GM12878 (cell line): ENCODE results near the gene ZDHHC11. TPM values are rescaled to one million over a fixed set of nuclear protein-coding genes. Genes with fewer than 3 reads are reported as not detected.

Source experiments
- ATAC-seq: fragments of 200-7000 bp; cut with Tn5 transposase; 3 replicates; pipeline ENCODE4 v1.9.1; 2020; ENCODE audit warnings: mild to moderate bottlenecking, moderate library complexity
- BruUV-seq: library from RNA; stranded (reverse); fragments of 400-500 nt; replicated peaks from 2 replicates; lab custom pipeline; 2021; lab: Mats Ljungman, UMichigan
- CTCF ChIA-PET: fragments of 300-600 bp; sonication (Branson Sonifier 250); formaldehyde crosslinking; extraction: SDS; loops from one replicate; lab custom pipeline; 2021; ENCODE audit warnings: inconsistent platforms; lab: Yijun Ruan, JAX
- POLR2A ChIA-PET: fragments of 350-600 bp; formaldehyde crosslinking; extraction: SDS; loops from one replicate; lab custom pipeline; 2021; ENCODE audit warnings: inconsistent platforms; lab: Charles Lee
- RAD21 ChIA-PET: fragments of 300-600 bp; sonication (Branson Sonifier 250); formaldehyde crosslinking; loops from one replicate; lab custom pipeline; 2023; ENCODE audit warnings: antibody characterized with exemption; ENCODE audit not compliant: unreplicated experiment; lab: Charles Lee
- SMC1A ChIA-PET: fragments of 300-600 bp; sonication (Branson Sonifier 250); formaldehyde crosslinking; loops from one replicate; lab custom pipeline; 2023; ENCODE audit not compliant: unreplicated experiment, uncharacterized antibody; lab: Charles Lee
- DNase-seq: peaks from one replicate; pipeline ENCODE4 v3.0.0-alpha.2; 2011; ENCODE audit warnings: low read depth, low spot score
- FAIRE-seq: peaks from 3 replicates; lab custom pipeline; 2011; peaks lifted over from hg19 to GRCh38; lab: Jason Lieb, UNC
- H2AFZ ChIP-seq: 2 replicates; pipeline ENCODE4 v1.6.0; 2011; ENCODE audit warnings: low read depth, low read length, control low read depth; ENCODE audit not compliant: control insufficient read depth
- H3K27ac ChIP-seq: 2 replicates; pipeline ENCODE4 v1.5.1; 2011; ENCODE audit warnings: control low read depth; ENCODE audit not compliant: control insufficient read depth, insufficient read depth
- H3K27me3 ChIP-seq, 2 experiments: replicated peaks in 1 of 2; 2 replicates each; pipeline versions ENCODE4 v1.6.0 to v1.6.1; 2011; ENCODE audit warnings: low read length in 1 of 2; ENCODE audit not compliant: control insufficient read depth in 2 of 2, insufficient read depth in 2 of 2
- H3K36me3 ChIP-seq, 2 experiments: 2 replicates each; pipeline ENCODE4 v1.5.1; 2011; ENCODE audit warnings: low read length in 1 of 2; ENCODE audit not compliant: control insufficient read depth in 2 of 2, insufficient read depth in 2 of 2
- H3K4me1 ChIP-seq: 2 replicates; pipeline ENCODE4 v1.6.1; 2011; ENCODE audit warnings: mild to moderate bottlenecking, low read length, moderate library complexity, mixed read lengths; ENCODE audit not compliant: control insufficient read depth, insufficient read depth
- H3K4me2 ChIP-seq: 2 replicates; pipeline ENCODE4 v1.6.0; 2011; ENCODE audit warnings: control low read depth; ENCODE audit not compliant: control insufficient read depth, insufficient read depth
- H3K4me3 ChIP-seq: fragments of 200-600 bp; sonication (generic); 2 replicates; pipeline ENCODE4 v1.5.1; 2016
- H3K79me2 ChIP-seq: 2 replicates; pipeline ENCODE4 v1.6.0; 2011; ENCODE audit warnings: low read length; ENCODE audit not compliant: control insufficient read depth, insufficient read depth
- H3K9ac ChIP-seq: 2 replicates; pipeline ENCODE4 v1.8.0; 2011; ENCODE audit warnings: low read length, control low read depth, mixed read lengths; ENCODE audit not compliant: control insufficient read depth, insufficient read depth
- H3K9me3 ChIP-seq: replicated peaks from 3 replicates; pipeline ENCODE4 v1.5.1; 2011; ENCODE audit warnings: mild to moderate bottlenecking, low read length; ENCODE audit not compliant: control insufficient read depth, insufficient read depth
- H4K20me1 ChIP-seq: 2 replicates; pipeline ENCODE4 v1.6.0; 2011; ENCODE audit not compliant: control insufficient read depth, insufficient read depth
- BRCA1 ChIP-seq: IDR thresholded peaks from 2 replicates; pipeline ENCODE4 v1.6.1; 2011; ENCODE audit warnings: low read depth, low read length, improper control_type of control experiment
- CREB1 ChIP-seq: IDR thresholded peaks from 2 replicates; pipeline ENCODE4 v1.6.1; 2012; ENCODE audit warnings: low read depth, mild to moderate bottlenecking, inconsistent platforms
- DPF2 ChIP-seq: fragments of 450-650 bp; IDR thresholded peaks from 2 replicates; pipeline ENCODE4 v1.6.1; 2017; ENCODE audit warnings: mild to moderate bottlenecking
- EP300 ChIP-seq, 2 experiments: fragments of 150-350 bp in 1 of 2; IDR thresholded peaks; 2 replicates each; pipeline ENCODE4 v1.6.1; 2011 to 2012; ENCODE audit warnings: low read depth in 2 of 2, low read length in 2 of 2, borderline replicate concordance in 1 of 2, improper control_type of control experiment in 1 of 2, inconsistent platforms in 1 of 2; ENCODE audit not compliant: control insufficient read depth in 1 of 2
- FOXM1 ChIP-seq: IDR thresholded peaks from 2 replicates; pipeline ENCODE4 v1.6.1; 2012; ENCODE audit warnings: low read depth, mild to moderate bottlenecking, inconsistent platforms, low read length, moderate library complexity
- GABPA ChIP-seq: IDR thresholded peaks from 2 replicates; pipeline ENCODE4 v1.6.1; 2014; ENCODE audit warnings: antibody characterized with exemption, low read depth, mild to moderate bottlenecking, inconsistent platforms
- KAT2A ChIP-seq: conservative IDR thresholded peaks from 2 replicates; pipeline ENCODE4 v1.6.1; 2011; ENCODE audit warnings: low read depth, low read length; ENCODE audit not compliant: control insufficient read depth
- MTA2 ChIP-seq: fragments of 450-650 bp; IDR thresholded peaks from 2 replicates; pipeline ENCODE4 v1.6.1; 2016; ENCODE audit warnings: low read depth, mild to moderate bottlenecking, moderate library complexity
- MYB ChIP-seq: fragments of 150-350 bp; IDR thresholded peaks from 2 replicates; pipeline ENCODE4 v1.6.1; 2014; ENCODE audit warnings: mild to moderate bottlenecking, low read depth, low read length, borderline replicate concordance
- NR2F1 ChIP-seq: fragments of 450-650 bp; conservative IDR thresholded peaks from 2 replicates; pipeline ENCODE4 v1.6.1; 2017; ENCODE audit warnings: mild to moderate bottlenecking
- PRDM15 ChIP-seq: fragments of 450-650 bp; formaldehyde crosslinking; IDR thresholded peaks from 2 replicates; pipeline ENCODE4 v1.4.0; 2020; ENCODE audit warnings: mild to moderate bottlenecking, moderate library complexity
- RBBP5 ChIP-seq: fragments of 200-600 bp; sonication (generic); conservative IDR thresholded peaks from 2 replicates; pipeline ENCODE4 v1.6.1; 2016
- SIX5 ChIP-seq: IDR thresholded peaks from 2 replicates; pipeline ENCODE4 v1.6.1; 2011; ENCODE audit warnings: mild to moderate bottlenecking, low read depth, low read length, moderate library complexity; ENCODE audit not compliant: severe bottlenecking
- STAT1 ChIP-seq: fragments of 450-650 bp; conservative IDR thresholded peaks from 2 replicates; pipeline ENCODE4 v1.6.1; 2014; ENCODE audit warnings: antibody characterized with exemption, mild to moderate bottlenecking
- ZNF217 ChIP-seq: fragments of 450-650 bp; IDR thresholded peaks from 2 replicates; pipeline ENCODE4 v1.6.1; 2017; ENCODE audit warnings: antibody characterized with exemption, mild to moderate bottlenecking
- ZNF384 ChIP-seq: IDR thresholded peaks from 2 replicates; pipeline ENCODE4 v1.6.1; 2012; ENCODE audit warnings: low read depth, mild to moderate bottlenecking, low read length, improper control_type of control experiment, borderline replicate concordance
- ZSCAN29 ChIP-seq: fragments of 450-650 bp; IDR thresholded peaks from 2 replicates; pipeline ENCODE4 v1.6.1; 2017; ENCODE audit warnings: mild to moderate bottlenecking, moderate library complexity
- WGBS: methylation state at CpG from one replicate; pipeline ENCODE4 v1.1.6; 2016; ENCODE audit warnings: low lambda C conversion rate; ENCODE audit not compliant: insufficient replicate concordance, insufficient coverage; ENCODE audit errors: missing lambda C conversion rate; 5-methylcytosine and 5-hydroxymethylcytosine counted together
- in situ Hi-C: fragments of 300-500 bp; cut with MboI; formaldehyde crosslinking; loops from 9 replicates; pipeline ENCODE4 v1.14.3; 2018; ENCODE audit warnings: mixed read lengths
- intact Hi-C: fragments of 100-400 bp; cut with micrococcal nuclease; formaldehyde crosslinking; loops from one replicate; pipeline ENCODE4 v1.14.2; 2022; ENCODE audit not compliant: unreplicated experiment
- polyA plus RNA-seq, 11 experiments: library from polyadenylated mRNA; depleted of rRNA in 4 of 11; unstranded in 6 of 11; stranded (reverse) in 5 of 11; fragments of >200 nt; fragmentation: Nextera tagmentation in 4 of 11; fragmentation: Illumina TruSeq in 1 of 11; extraction: Ambion mirVana in 4 of 11; extraction: Trizol in 1 of 11; gene quantifications; 1 replicate in 1 of 11; 2 replicates in 10 of 11; pipeline versions ENCODE4 v1.2.1 to v1.2.3, GENCODE V29; 2011 to 2016; ENCODE audit warnings: inconsistent platforms in 2 of 11, missing spikeins in 2 of 11, low read depth in 1 of 11
- total RNA-seq, 4 experiments: library from RNA; depleted of rRNA in 3 of 4; stranded (reverse); fragments of >200 nt in 3 of 4; fragmentation: Illumina TruSeq in 1 of 4; extraction: Trizol in 1 of 4; gene quantifications; 2 replicates each; pipeline versions ENCODE4 v1.2.1 to v1.2.3, GENCODE V29; 2013 to 2021
- TF ChIP-seq, protein P1 (sequence below): IDR thresholded peaks from 2 replicates; pipeline ENCODE4 v1.6.1; 2012; ENCODE audit warnings: low read length, inconsistent platforms
- TF ChIP-seq, protein P2 (sequence below): IDR thresholded peaks from 2 replicates; pipeline ENCODE4 v1.6.1; 2012; ENCODE audit warnings: mild to moderate bottlenecking, low read depth, low read length

The ZDHHC11 gene
- total and polyA plus RNA-seq, 10 of the 15 experiments (the other 5 are each of a cell fraction or from before 2014, with no cell fraction given) = 0.04 to 1.4 (median 0.30) TPM

DNA sequence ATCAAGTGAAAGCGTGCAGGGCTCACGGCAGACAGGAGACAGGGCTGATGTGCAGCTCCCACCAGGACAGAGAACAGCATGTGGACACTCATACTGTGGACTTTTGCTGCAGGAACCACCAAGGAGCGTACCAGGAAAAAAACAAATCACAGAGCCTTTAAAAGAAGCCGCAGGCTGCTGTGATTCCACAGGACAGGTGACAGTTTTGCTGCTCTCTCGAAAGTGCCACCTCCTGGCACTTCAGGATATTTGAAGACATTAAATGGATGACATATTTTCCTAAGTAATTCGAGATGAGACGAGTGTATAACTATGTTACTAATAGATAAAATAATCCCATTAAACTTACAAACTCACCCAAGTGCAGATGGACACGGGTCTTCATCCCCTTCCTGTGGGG is 29.3 kb downstream of the ZDHHC11 start:
- H3K9ac ChIP-seq = no peak overlapping the region
- DNase-seq (no peak), ATAC-seq (no peak), FAIRE-seq (no peak)
- CTCF ChIA-PET = no interaction called here
- H2AFZ ChIP-seq = no peak overlapping the region
- H3K4me3 ChIP-seq = no peak overlapping the region
- no peak overlapping the region for H3K27ac ChIP-seq
- POLR2A ChIA-PET = no interaction called here
- WGBS = 32% methylated on average over 8 of the region's 8 CpGs
- H3K9me3 ChIP-seq = no peaks in the 10 kb centered on the region
- SMC1A ChIA-PET = no interaction called here
- no peaks in the 10 kb centered on the region for H3K4me1 ChIP-seq
- no TSS peak for BruUV-seq
- no peaks in the 10 kb centered on the region for H3K79me2 ChIP-seq
- in situ Hi-C loops = no loop called here
- no peaks in the 10 kb centered on the region for H3K27me3 ChIP-seq
- H4K20me1 ChIP-seq = no peaks in the 10 kb centered on the region
- no peak for TF ChIP-seq GABPA
- no peak for TF ChIP-seq NR2F1
- TF ChIP-seq CREB1 = no peak
- no peak for TF ChIP-seq FOXM1
- no peak for TF ChIP-seq ZSCAN29
- TF ChIP-seq KAT2A = no peak
- no peak for TF ChIP-seq PRDM15
- no peak for TF ChIP-seq DPF2
- no peak for TF ChIP-seq ZNF217
- no peak for TF ChIP-seq SIX5
- TF ChIP-seq, protein P1, sequence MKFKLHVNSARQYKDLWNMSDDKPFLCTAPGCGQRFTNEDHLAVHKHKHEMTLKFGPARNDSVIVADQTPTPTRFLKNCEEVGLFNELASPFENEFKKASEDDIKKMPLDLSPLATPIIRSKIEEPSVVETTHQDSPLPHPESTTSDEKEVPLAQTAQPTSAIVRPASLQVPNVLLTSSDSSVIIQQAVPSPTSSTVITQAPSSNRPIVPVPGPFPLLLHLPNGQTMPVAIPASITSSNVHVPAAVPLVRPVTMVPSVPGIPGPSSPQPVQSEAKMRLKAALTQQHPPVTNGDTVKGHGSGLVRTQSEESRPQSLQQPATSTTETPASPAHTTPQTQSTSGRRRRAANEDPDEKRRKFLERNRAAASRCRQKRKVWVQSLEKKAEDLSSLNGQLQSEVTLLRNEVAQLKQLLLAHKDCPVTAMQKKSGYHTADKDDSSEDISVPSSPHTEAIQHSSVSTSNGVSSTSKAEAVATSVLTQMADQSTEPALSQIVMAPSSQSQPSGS = no peak
- TF ChIP-seq EP300 (IDR thresholded peaks at IDR 0.05; ENCODE audit: borderline replicate concordance in 1 of 2, control insufficient read depth in 1 of 2, low read depth in 2 of 2, low read length in 2 of 2) = no peak
- TF ChIP-seq, protein P2, sequence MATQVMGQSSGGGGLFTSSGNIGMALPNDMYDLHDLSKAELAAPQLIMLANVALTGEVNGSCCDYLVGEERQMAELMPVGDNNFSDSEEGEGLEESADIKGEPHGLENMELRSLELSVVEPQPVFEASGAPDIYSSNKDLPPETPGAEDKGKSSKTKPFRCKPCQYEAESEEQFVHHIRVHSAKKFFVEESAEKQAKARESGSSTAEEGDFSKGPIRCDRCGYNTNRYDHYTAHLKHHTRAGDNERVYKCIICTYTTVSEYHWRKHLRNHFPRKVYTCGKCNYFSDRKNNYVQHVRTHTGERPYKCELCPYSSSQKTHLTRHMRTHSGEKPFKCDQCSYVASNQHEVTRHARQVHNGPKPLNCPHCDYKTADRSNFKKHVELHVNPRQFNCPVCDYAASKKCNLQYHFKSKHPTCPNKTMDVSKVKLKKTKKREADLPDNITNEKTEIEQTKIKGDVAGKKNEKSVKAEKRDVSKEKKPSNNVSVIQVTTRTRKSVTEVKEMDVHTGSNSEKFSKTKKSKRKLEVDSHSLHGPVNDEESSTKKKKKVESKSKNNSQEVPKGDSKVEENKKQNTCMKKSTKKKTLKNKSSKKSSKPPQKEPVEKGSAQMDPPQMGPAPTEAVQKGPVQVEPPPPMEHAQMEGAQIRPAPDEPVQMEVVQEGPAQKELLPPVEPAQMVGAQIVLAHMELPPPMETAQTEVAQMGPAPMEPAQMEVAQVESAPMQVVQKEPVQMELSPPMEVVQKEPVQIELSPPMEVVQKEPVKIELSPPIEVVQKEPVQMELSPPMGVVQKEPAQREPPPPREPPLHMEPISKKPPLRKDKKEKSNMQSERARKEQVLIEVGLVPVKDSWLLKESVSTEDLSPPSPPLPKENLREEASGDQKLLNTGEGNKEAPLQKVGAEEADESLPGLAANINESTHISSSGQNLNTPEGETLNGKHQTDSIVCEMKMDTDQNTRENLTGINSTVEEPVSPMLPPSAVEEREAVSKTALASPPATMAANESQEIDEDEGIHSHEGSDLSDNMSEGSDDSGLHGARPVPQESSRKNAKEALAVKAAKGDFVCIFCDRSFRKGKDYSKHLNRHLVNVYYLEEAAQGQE = no peak
- TF ChIP-seq MTA2 = no peak
- TF ChIP-seq BRCA1 = no peak
- no peak for TF ChIP-seq RBBP5
- TF ChIP-seq STAT1 = no peak
- no peak for TF ChIP-seq MYB
- no peak for TF ChIP-seq ZNF384
- intact Hi-C loops = no loop called here
- RAD21 ChIA-PET = no interaction called here
- no peaks in the 10 kb centered on the region for H3K36me3 ChIP-seq
- H3K4me2 ChIP-seq = no peak overlapping the region
